Activated CD4-positive, alpha-beta T cell treated with anti-CD3 and anti-CD28 coated beads, Interleukin-2, amount 50 U/mL, for 4 hours (primary cell): Measurements from ENCODE around the gene SPATA6L.
"Not testable (repeated sequence)": the region's sequence is repeated elsewhere in the genome, so short reads cannot be mapped to it uniquely, and the experiment has no call there.

Source experiments
- DNase-seq, 2 experiments: peaks; one replicate each; pipeline ENCODE4 v3.0.0-alpha.2; 2020

Gene SPATA6L

GRCh38 chr9:4674783-4675182 lies 8.5 kb upstream of the SPATA6L start:
- no peak for DNase-seq

GRCh38 chr9:4671737-4672136 lies 5.5 kb upstream of the SPATA6L start:
- DNase-seq, result no peak

GRCh38 chr9:4670591-4670990 lies 4.3 kb upstream of the SPATA6L start:
- no peak for DNase-seq

GRCh38 chr9:4669890-4670289 lies 3.6 kb upstream of the SPATA6L start:
- no peak for DNase-seq

- DNase-seq, result no peak
Measured at GRCh38 chr9:4668604-4669003, 2.3 kb upstream of the SPATA6L start.

- no peak for DNase-seq
Measured at GRCh38 chr9:4667681-4668080, 1.4 kb upstream of the SPATA6L start.

GRCh38 chr9:4665357-4665756 lies 923 bp downstream of the SPATA6L start:
- DNase-seq, result no peak

GRCh38 chr9:4663956-4664355 lies 2.3 kb downstream of the SPATA6L start:
- no peak for DNase-seq

- DNase-seq, result no peak
Measured at GRCh38 chr9:4662989-4663792, 3.1 kb downstream of the SPATA6L start.

GRCh38 chr9:4662108-4662988 lies 3.9 kb downstream of the SPATA6L start, which contains the start of gene PLPP6:
Gene PLPP6 (plus strand): TSS chr9:4662294. CDS start chr9:4662376, 82 bp downstream.
- DNase-seq, result peak; percentile 58 to 61

GRCh38 chr9:4661611-4662010 lies 4.7 kb downstream of the SPATA6L start:
- DNase-seq, result no peak

GRCh38 chr9:4661165-4661564 lies 5.1 kb downstream of the SPATA6L start:
- DNase-seq, result no peak

GRCh38 chr9:4660665-4661064 lies 5.6 kb downstream of the SPATA6L start:
- not testable (repeated sequence) for DNase-seq

- no peak for DNase-seq
Measured at GRCh38 chr9:4657426-4658159, 8.7 kb downstream of the SPATA6L start.

- no peak for DNase-seq
Measured at GRCh38 chr9:4656621-4657020, 9.7 kb downstream of the SPATA6L start.

GRCh38 chr9:4656196-4656595 lies 10.1 kb downstream of the SPATA6L start:
- DNase-seq, result not testable (repeated sequence)

GRCh38 chr9:4654538-4654937 lies 11.7 kb downstream of the SPATA6L start:
- no peak for DNase-seq

- DNase-seq, result no peak
Measured at GRCh38 chr9:4654084-4654483, 12.2 kb downstream of the SPATA6L start.

GRCh38 chr9:4642351-4642750 lies 23.9 kb downstream of the SPATA6L start:
- DNase-seq, result no peak

GRCh38 chr9:4640027-4640426 lies 26.3 kb downstream of the SPATA6L start:
- peak; percentile 37 to 50 for DNase-seq

- no peak for DNase-seq
Measured at GRCh38 chr9:4639420-4639819, 26.9 kb downstream of the SPATA6L start.

GRCh38 chr9:4638968-4639367 lies 27.3 kb downstream of the SPATA6L start:
- no peak for DNase-seq

GRCh38 chr9:4630836-4631235 lies 35.4 kb downstream of the SPATA6L start:
- DNase-seq, result no peak
